ENCODE measurements around the gene RBM6. TPM values are rescaled to one million over a fixed set of nuclear protein-coding genes. Genes with fewer than 3 reads are reported as not detected.

RBM6 gene
- total and polyA plus RNA-seq, 2 of the 4 experiments (the other 2 are of a cell fraction) = 38.5 to 64.6 TPM

DNA sequence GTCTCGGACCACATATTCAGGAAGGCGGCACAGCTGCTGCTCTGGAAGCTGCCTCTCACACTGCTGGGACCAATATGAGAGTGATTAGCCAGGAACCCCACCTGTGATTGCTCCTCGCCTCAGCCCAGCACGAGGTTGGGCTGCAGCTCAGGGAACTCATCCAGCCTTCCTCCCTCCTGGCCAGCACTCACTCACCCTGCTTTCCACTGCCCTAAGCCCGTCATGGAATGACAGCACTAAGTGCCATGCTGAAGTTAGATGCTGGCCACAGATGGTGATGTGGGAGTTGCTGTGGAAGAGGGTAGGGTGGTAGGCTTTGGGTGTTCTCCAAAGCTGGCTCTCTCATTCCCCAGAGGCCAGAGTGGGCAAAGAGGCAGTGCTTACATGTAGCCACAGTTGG, 43.6 kb upstream of the RBM6 start:
- Histone ChIP-seq H3K4me2 (ENCODE audit: low read depth, low read length) (no peak overlapping the region), H3K18ac (ENCODE audit: low read depth, low read length) (no peak overlapping the region), H2BK5ac (ENCODE audit: low read depth, low read length, poor library complexity, severe bottlenecking) (no peak overlapping the region), H4K5ac (ENCODE audit: low read depth, low read length) (no peak overlapping the region), H2BK20ac (ENCODE audit: low read depth, low read length) (no peak overlapping the region), H4K8ac (ENCODE audit: low read depth in 2 of 2, low read length in 2 of 2) (no peak overlapping the region), H2AK5ac (ENCODE audit: low read depth, low read length) (no peak overlapping the region), H3K27ac (ENCODE audit: insufficient read depth, low read length) (no peak overlapping the region), H2BK120ac (ENCODE audit: low read depth, low read length) (no peak overlapping the region), H2BK15ac (ENCODE audit: low read depth, low read length) (no peak overlapping the region), H4K91ac (ENCODE audit: insufficient read depth, low read depth, low read length) (no peak overlapping the region), H3K14ac (replicated peaks; ENCODE audit: low read depth, low read length) (no peak overlapping the region), H2AFZ (replicated peaks; ENCODE audit: low read length, poor library complexity) (no peak overlapping the region), H3K27me3 (ENCODE audit: control insufficient read depth, insufficient read depth, low read length) (no peaks in the 10 kb centered on the region), H3K79me1 (ENCODE audit: low read depth in 1 of 2, low read length in 2 of 2) (no peaks in the 10 kb centered on the region), H3K4me3 (ENCODE audit: insufficient read depth, low read depth, low read length) (no peak overlapping the region), H3K4ac (ENCODE audit: low read depth, low read length) (no peak overlapping the region), H3K36me3 (ENCODE audit: control insufficient read depth, insufficient read depth, low read length) (no peaks in the 10 kb centered on the region), H4K20me1 (ENCODE audit: insufficient read depth, low read length) (no peaks in the 10 kb centered on the region), H3K9me1 (ENCODE audit: insufficient read depth, low read length) (peaks cover 2% of the 10 kb centered on the region; the same call in 1 of the 2 replicates), H3K9ac (ENCODE audit: low read depth, low read length) (no peak overlapping the region), H3K23ac (ENCODE audit: low read depth, low read length) (no peak overlapping the region), H3K4me1 (ENCODE audit: control insufficient read depth, insufficient read depth, low read length) (peaks cover 8% of the 10 kb centered on the region), H2AK9ac (replicated peaks; ENCODE audit: low read depth, low read length, poor library complexity) (peak overlapping the region; percentile 55), H3K56ac (ENCODE audit: extremely low read depth, insufficient read depth, low read length) (no peak overlapping the region), H3K9me3 (ENCODE audit: control insufficient read depth, insufficient read depth, low read length) (no peaks in the 10 kb centered on the region)
- ChIA-PET CTCF (no interaction called here), POLR2A (ENCODE audit: unreplicated experiment) (no interaction called here)
- no CpG with 5 or more reads among the region's 5 CpGs for WGBS, 2 experiments (ENCODE audit: extremely low coverage in 2 of 2, insufficient read length in 1 of 2)
- intact Hi-C loops (cut with micrococcal nuclease) (no loop called here), dilution Hi-C loops (cut with HindIII; ENCODE audit: low sequenced_read_pairs, unreplicated experiment) (no loop called here), in situ Hi-C loops (cut with MboI; ENCODE audit: low sequenced_read_pairs) (no loop called here)
- DNase-seq = no peak
- no peak for ATAC-seq (ENCODE audit: low read depth)
- TF ChIP-seq BHLHE40 (IDR thresholded peaks at IDR 0.05; ENCODE audit: low read depth, low read length) (no peak), FOS (IDR thresholded peaks at IDR 0.05; ENCODE audit: low read depth, low read length) (no peak), RFX5 (IDR thresholded peaks at IDR 0.05; ENCODE audit: low read depth, low read length) (no peak), MAFK (IDR thresholded peaks at IDR 0.05; ENCODE audit: low read depth, low read length) (no peak), CEBPB (IDR thresholded peaks at IDR 0.05; ENCODE audit: low read depth, low read length) (no peak), CHD1 (IDR thresholded peaks at IDR 0.05; ENCODE audit: low read depth, low read length) (no peak)
- TF ChIP-seq, protein P1, sequence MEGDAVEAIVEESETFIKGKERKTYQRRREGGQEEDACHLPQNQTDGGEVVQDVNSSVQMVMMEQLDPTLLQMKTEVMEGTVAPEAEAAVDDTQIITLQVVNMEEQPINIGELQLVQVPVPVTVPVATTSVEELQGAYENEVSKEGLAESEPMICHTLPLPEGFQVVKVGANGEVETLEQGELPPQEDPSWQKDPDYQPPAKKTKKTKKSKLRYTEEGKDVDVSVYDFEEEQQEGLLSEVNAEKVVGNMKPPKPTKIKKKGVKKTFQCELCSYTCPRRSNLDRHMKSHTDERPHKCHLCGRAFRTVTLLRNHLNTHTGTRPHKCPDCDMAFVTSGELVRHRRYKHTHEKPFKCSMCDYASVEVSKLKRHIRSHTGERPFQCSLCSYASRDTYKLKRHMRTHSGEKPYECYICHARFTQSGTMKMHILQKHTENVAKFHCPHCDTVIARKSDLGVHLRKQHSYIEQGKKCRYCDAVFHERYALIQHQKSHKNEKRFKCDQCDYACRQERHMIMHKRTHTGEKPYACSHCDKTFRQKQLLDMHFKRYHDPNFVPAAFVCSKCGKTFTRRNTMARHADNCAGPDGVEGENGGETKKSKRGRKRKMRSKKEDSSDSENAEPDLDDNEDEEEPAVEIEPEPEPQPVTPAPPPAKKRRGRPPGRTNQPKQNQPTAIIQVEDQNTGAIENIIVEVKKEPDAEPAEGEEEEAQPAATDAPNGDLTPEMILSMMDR (conservative IDR thresholded peaks at IDR 0.05; ENCODE audit: low read depth, low read length) = no peak
- TF ChIP-seq, protein P2, sequence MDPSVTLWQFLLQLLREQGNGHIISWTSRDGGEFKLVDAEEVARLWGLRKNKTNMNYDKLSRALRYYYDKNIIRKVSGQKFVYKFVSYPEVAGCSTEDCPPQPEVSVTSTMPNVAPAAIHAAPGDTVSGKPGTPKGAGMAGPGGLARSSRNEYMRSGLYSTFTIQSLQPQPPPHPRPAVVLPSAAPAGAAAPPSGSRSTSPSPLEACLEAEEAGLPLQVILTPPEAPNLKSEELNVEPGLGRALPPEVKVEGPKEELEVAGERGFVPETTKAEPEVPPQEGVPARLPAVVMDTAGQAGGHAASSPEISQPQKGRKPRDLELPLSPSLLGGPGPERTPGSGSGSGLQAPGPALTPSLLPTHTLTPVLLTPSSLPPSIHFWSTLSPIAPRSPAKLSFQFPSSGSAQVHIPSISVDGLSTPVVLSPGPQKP (IDR thresholded peaks at IDR 0.05; ENCODE audit: borderline replicate concordance, low read depth, low read length) = no peak
- TF ChIP-seq, protein P3, sequence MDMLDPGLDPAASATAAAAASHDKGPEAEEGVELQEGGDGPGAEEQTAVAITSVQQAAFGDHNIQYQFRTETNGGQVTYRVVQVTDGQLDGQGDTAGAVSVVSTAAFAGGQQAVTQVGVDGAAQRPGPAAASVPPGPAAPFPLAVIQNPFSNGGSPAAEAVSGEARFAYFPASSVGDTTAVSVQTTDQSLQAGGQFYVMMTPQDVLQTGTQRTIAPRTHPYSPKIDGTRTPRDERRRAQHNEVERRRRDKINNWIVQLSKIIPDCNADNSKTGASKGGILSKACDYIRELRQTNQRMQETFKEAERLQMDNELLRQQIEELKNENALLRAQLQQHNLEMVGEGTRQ (IDR thresholded peaks at IDR 0.05; ENCODE audit: low read depth, low read length) = no peak
- no TSS peak for BruUV-seq (replicated peaks)
